Kidney epithelial cell (primary cell): ENCODE measurements around the gene PPP1CC. TPM values are rescaled to one million over a fixed set of nuclear protein-coding genes. Genes with fewer than 3 reads are reported as not detected.

Experiments
- DNase-seq: peaks from one replicate; pipeline ENCODE4 v3.0.0-alpha.2; 2010; ENCODE audit warnings: low read depth
- H3K27me3 ChIP-seq: 2 replicates; pipeline ENCODE4 v1.6.0; 2011; ENCODE audit warnings: low read length; ENCODE audit not compliant: control insufficient read depth, insufficient read depth
- H3K36me3 ChIP-seq: 2 replicates; pipeline ENCODE4 v1.5.1; 2011; ENCODE audit warnings: low read length; ENCODE audit not compliant: control insufficient read depth, insufficient read depth
- H3K4me3 ChIP-seq: 2 replicates; pipeline ENCODE4 v1.5.1; 2011; ENCODE audit warnings: low read depth, mild to moderate bottlenecking, control low read depth, low read length
- CTCF ChIP-seq: IDR thresholded peaks from 2 replicates; pipeline ENCODE4 v1.5.1; 2011; ENCODE audit warnings: mild to moderate bottlenecking, moderate library complexity, low read length, control low read depth, inconsistent platforms; ENCODE audit not compliant: insufficient read depth, poor library complexity, severe bottlenecking
- total RNA-seq: library from RNA; depleted of rRNA; stranded (reverse); fragments of >200 nt; gene quantifications from 2 replicates; pipeline ENCODE4 v1.2.3, GENCODE V29; 2015

The PPP1CC gene
- total RNA-seq, 1 donor from 2014 or later = 93.1 TPM

- no peak for TF ChIP-seq CTCF
- no peak for DNase-seq
- H3K27me3 ChIP-seq = no peaks in the 10 kb centered on the region
- H3K36me3 ChIP-seq = no peaks in the 10 kb centered on the region
- no peak overlapping the region for H3K4me3 ChIP-seq
Observed at GRCh38 chr12:110782094-110782493, 39.4 kb upstream of the PPP1CC start.

GRCh38 chr12:110780448-110780847 lies 37.8 kb upstream of the PPP1CC start:
- no peak for TF ChIP-seq CTCF
- no peak overlapping the region for H3K4me3 ChIP-seq
- H3K27me3 ChIP-seq = no peaks in the 10 kb centered on the region
- DNase-seq = no peak
- H3K36me3 ChIP-seq = no peaks in the 10 kb centered on the region

GRCh38 chr12:110778833-110779577 lies 36.3 kb upstream of the PPP1CC start:
- DNase-seq = no peak
- TF ChIP-seq CTCF = no peak
- H3K4me3 ChIP-seq = no peak overlapping the region
- H3K36me3 ChIP-seq = no peaks in the 10 kb centered on the region
- H3K27me3 ChIP-seq = no peaks in the 10 kb centered on the region

- DNase-seq = peak; percentile 39
- Histone ChIP-seq H3K36me3 (no peaks in the 10 kb centered on the region), H3K27me3 (no peaks in the 10 kb centered on the region), H3K4me3 (no peak overlapping the region)
- no peak for TF ChIP-seq CTCF
Observed at GRCh38 chr12:110776410-110776809, 33.7 kb upstream of the PPP1CC start.

- no peak for DNase-seq
- H3K27me3 ChIP-seq = no peaks in the 10 kb centered on the region
- TF ChIP-seq CTCF = no peak
- H3K36me3 ChIP-seq = no peaks in the 10 kb centered on the region
- no peak overlapping the region for H3K4me3 ChIP-seq
Observed at GRCh38 chr12:110775997-110776396, 33.3 kb upstream of the PPP1CC start.

- no peak for TF ChIP-seq CTCF
- H3K36me3 ChIP-seq = no peaks in the 10 kb centered on the region
- no peak overlapping the region for H3K4me3 ChIP-seq
Observed at GRCh38 chr12:110774824-110775223, 32.1 kb upstream of the PPP1CC start.

More at GRCh38 chr12:110774824-110775223, 32.1 kb upstream of the PPP1CC start:
- H3K27me3 ChIP-seq = no peaks in the 10 kb centered on the region
- DNase-seq = no peak
